Measurements from ENCODE around the gene BTNL9. TPM values are rescaled to one million over a fixed set of nuclear protein-coding genes. Genes with fewer than 3 reads are reported as not detected.
"Not testable (repeated sequence)": the region's sequence is repeated elsewhere in the genome, so short reads cannot be mapped to it uniquely, and the experiment has no call there.

The BTNL9 gene
- total RNA-seq, 4 donors from 2014 or later: 9.1 to 30.6 (median 15.0) TPM

- WGBS: 72% methylated on average over 11 of the region's 12 CpGs
- Histone ChIP-seq H3K4me3 (peak overlapping the region in 1 of 4 donors; percentile 10), H3K4me1 (no peaks in the 10 kb centered on the region), H3K36me3 (peaks cover 0 to 6% (median 0%) of the 10 kb centered on the region in 4 donors), H3K27me3 (peaks cover 0 to 70% (median 11%) of the 10 kb centered on the region in 4 donors), H3K27ac (replicated peaks in 1 of 4) (peak overlapping the region; percentile 26 to 58 (median 38)), H3K9me3 (no peaks in the 10 kb centered on the region)
- intact Hi-C loops (cut with DNase I): no loop called here
- TF ChIP-seq POLR2AphosphoS5 (IDR thresholded peaks at IDR 0.05): no peak
- TF ChIP-seq POLR2A (IDR thresholded peaks at IDR 0.05; ENCODE audit: low read depth): no peak
- TF ChIP-seq EP300 (IDR thresholded peaks at IDR 0.05): no peak
- DNase-seq (ENCODE audit: extremely low spot score): peak; percentile 77
Observed at GRCh38 chr5:181043285-181044092, 3.4 kb downstream of the BTNL9 start.

GRCh38 chr5:181044093-181044599, 4.1 kb downstream of the BTNL9 start:
- H3K9me3 ChIP-seq: no peaks in the 10 kb centered on the region
- H3K27me3 ChIP-seq: peaks cover 0 to 69% (median 12%) of the 10 kb centered on the region in 4 donors
- peak; percentile 79 for DNase-seq (ENCODE audit: extremely low spot score)
- peaks cover 0 to 6% (median 0%) of the 10 kb centered on the region in 4 donors for H3K36me3 ChIP-seq
- 79% methylated on average over 10 of the region's 10 CpGs for whole genome bisulfite sequencing
- H3K4me3 ChIP-seq: peak overlapping the region in 1 of 4 donors; percentile 10
- H3K4me1 ChIP-seq: no peaks in the 10 kb centered on the region
- intact Hi-C loops (cut with DNase I): no loop called here
- H3K27ac ChIP-seq (replicated peaks in 1 of 4): peak overlapping the region; percentile 26 to 58 (median 31)
- TF ChIP-seq POLR2AphosphoS5 (IDR thresholded peaks at IDR 0.05): no peak
- TF ChIP-seq CTCF (IDR thresholded peaks at IDR 0.05): no peak
- TF ChIP-seq POLR2A (IDR thresholded peaks at IDR 0.05; ENCODE audit: low read depth): no peak
- no peak for TF ChIP-seq EP300 (IDR thresholded peaks at IDR 0.05)

GRCh38 chr5:181044662-181045305, 4.7 kb downstream of the BTNL9 start:
- peak overlapping the region; percentile 26 to 58 (median 34) for H3K27ac ChIP-seq (replicated peaks in 1 of 4)
- WGBS: 50% methylated on average over 11 of the region's 11 CpGs
- TF ChIP-seq POLR2A (IDR thresholded peaks at IDR 0.05; ENCODE audit: low read depth): no peak
- TF ChIP-seq POLR2AphosphoS5 (IDR thresholded peaks at IDR 0.05): peak; percentile 30 to 42
- H3K36me3 ChIP-seq: peaks cover 0 to 6% (median 0%) of the 10 kb centered on the region in 4 donors
- H3K4me3 ChIP-seq: no peak overlapping the region
- H3K4me1 ChIP-seq: no peaks in the 10 kb centered on the region
- peaks cover 0 to 69% (median 15%) of the 10 kb centered on the region in 4 donors for H3K27me3 ChIP-seq
- DNase-seq (ENCODE audit: extremely low spot score): no peak
- no peaks in the 10 kb centered on the region for H3K9me3 ChIP-seq
- intact Hi-C loops (cut with DNase I): no loop called here

GRCh38 chr5:181045316-181045715, 5.2 kb downstream of the BTNL9 start:
- peak; percentile 79 for DNase-seq (ENCODE audit: extremely low spot score)
- WGBS: 63% methylated on average over 10 of the region's 10 CpGs
- Histone ChIP-seq H3K4me1 (no peaks in the 10 kb centered on the region), H3K9me3 (no peaks in the 10 kb centered on the region), H3K27me3 (peaks cover 0 to 69% (median 18%) of the 10 kb centered on the region in 4 donors), H3K4me3 (no peak overlapping the region), H3K36me3 (peaks cover 0 to 11% (median 0%) of the 10 kb centered on the region in 4 donors), H3K27ac (replicated peaks in 1 of 4) (peak overlapping the region in 2 of 4 donors; percentile 31 to 34)
- intact Hi-C loops (cut with DNase I): no loop called here
- TF ChIP-seq POLR2A (IDR thresholded peaks at IDR 0.05; ENCODE audit: low read depth): no peak
- TF ChIP-seq POLR2AphosphoS5 (IDR thresholded peaks at IDR 0.05): no peak
- TF ChIP-seq CTCF (IDR thresholded peaks at IDR 0.05): no peak
- TF ChIP-seq EP300 (IDR thresholded peaks at IDR 0.05): no peak

GRCh38 chr5:181045857-181046256, 5.8 kb downstream of the BTNL9 start:
- Histone ChIP-seq H3K36me3 (peaks cover 0 to 13% (median 0%) of the 10 kb centered on the region in 4 donors), H3K27ac (replicated peaks in 1 of 4) (peak overlapping the region in 1 of 4 donors; percentile 31), H3K27me3 (peaks cover 0 to 71% (median 21%) of the 10 kb centered on the region in 4 donors)
- H3K4me3 ChIP-seq; H3K4me1 ChIP-seq; DNase-seq (ENCODE audit: extremely low spot score); intact Hi-C loops (cut with DNase I); H3K9me3 ChIP-seq: not testable (repeated sequence)
- 38% methylated on average over 1 of the region's 1 CpG for whole genome bisulfite sequencing

GRCh38 chr5:181047288-181047687, 7.2 kb downstream of the BTNL9 start:
- Histone ChIP-seq H3K4me1 (peaks cover 2 to 9% (median 5%) of the 10 kb centered on the region in 4 donors), H3K27ac (replicated peaks in 1 of 4) (no peak overlapping the region), H3K9me3 (no peaks in the 10 kb centered on the region), H3K36me3 (peaks cover 0 to 13% (median 0%) of the 10 kb centered on the region in 4 donors), H3K27me3 (peaks cover 0 to 85% (median 31%) of the 10 kb centered on the region in 4 donors), H3K4me3 (no peak overlapping the region)
- WGBS: 76% methylated on average over 2 of the region's 2 CpGs
- TF ChIP-seq EP300 (IDR thresholded peaks at IDR 0.05) (no peak), POLR2AphosphoS5 (IDR thresholded peaks at IDR 0.05) (no peak), CTCF (IDR thresholded peaks at IDR 0.05) (no peak), POLR2A (IDR thresholded peaks at IDR 0.05; ENCODE audit: low read depth) (no peak)
- no peak for DNase-seq (ENCODE audit: extremely low spot score)
- intact Hi-C loops (cut with DNase I): no loop called here
